IMR-90 (cell line): ENCODE data around the gene B3GAT1. TPM values are rescaled to one million over a fixed set of nuclear protein-coding genes. Genes with fewer than 3 reads are reported as not detected.

Experiments used
- ATAC-seq: fragments of 200-7000 bp; cut with Tn5 transposase; 2 replicates; pipeline ENCODE4 v1.9.1; 2020; ENCODE audit warnings: low read depth, mild to moderate bottlenecking, moderate library complexity
- BruUV-seq: library from RNA; stranded (reverse); fragments of 400-500 nt; replicated peaks from 2 replicates; lab custom pipeline; 2021; lab: Mats Ljungman, UMichigan
- CTCF ChIA-PET: fragments of 300-600 bp; formaldehyde crosslinking; extraction: SDS; loops from one replicate; lab custom pipeline; 2021; ENCODE audit warnings: antibody characterized with exemption; lab: Yijun Ruan, JAX
- POLR2A ChIA-PET: fragments of 300-600 bp; sonication (Branson Sonifier 250); formaldehyde crosslinking; loops from one replicate; lab custom pipeline; 2022; ENCODE audit warnings: antibody characterized with exemption; ENCODE audit not compliant: unreplicated experiment; lab: Charles Lee
- DNase-seq: peaks from one replicate; pipeline ENCODE4 v3.0.0; 2013
- H2AFZ ChIP-seq: replicated peaks from 2 replicates; pipeline ENCODE3; 2013; ENCODE audit warnings: low read length, mild to moderate bottlenecking; ENCODE audit not compliant: poor library complexity
- H2AK5ac ChIP-seq: 2 replicates; pipeline ENCODE4 v1.6.1; 2013; ENCODE audit warnings: low read depth, low read length, inconsistent platforms
- H2AK9ac ChIP-seq: replicated peaks from 2 replicates; pipeline ENCODE3; 2013; ENCODE audit warnings: mild to moderate bottlenecking, low read depth, low read length, moderate library complexity; ENCODE audit not compliant: poor library complexity
- H2BK120ac ChIP-seq: 2 replicates; pipeline ENCODE4 v1.6.1; 2013; ENCODE audit warnings: low read depth, low read length, inconsistent platforms
- H2BK15ac ChIP-seq: 3 replicates; pipeline ENCODE4 v1.6.1; 2013; ENCODE audit warnings: low read depth, low read length, inconsistent platforms
- H2BK20ac ChIP-seq: 2 replicates; pipeline ENCODE4 v1.6.1; 2013; ENCODE audit warnings: low read depth, mild to moderate bottlenecking, inconsistent platforms, low read length, moderate library complexity
- H2BK5ac ChIP-seq: 2 replicates; pipeline ENCODE4 v1.6.1; 2013; ENCODE audit warnings: mild to moderate bottlenecking, low read depth, low read length, inconsistent platforms; ENCODE audit not compliant: poor library complexity, severe bottlenecking
- H3K14ac ChIP-seq: replicated peaks from 2 replicates; pipeline ENCODE4 v1.6.1; 2013; ENCODE audit warnings: low read depth, low read length, inconsistent platforms
- H3K18ac ChIP-seq: 2 replicates; pipeline ENCODE4 v1.6.1; 2013; ENCODE audit warnings: low read depth, low read length, control low read depth
- H3K23ac ChIP-seq: 2 replicates; pipeline ENCODE4 v1.6.1; 2013; ENCODE audit warnings: low read depth, low read length, inconsistent platforms
- H3K27ac ChIP-seq: 2 replicates; pipeline ENCODE4 v1.5.1; 2013; ENCODE audit warnings: mild to moderate bottlenecking, control low read depth, low read length; ENCODE audit not compliant: insufficient read depth
- H3K27me3 ChIP-seq: 2 replicates; pipeline ENCODE4 v1.6.1; 2013; ENCODE audit warnings: low read length; ENCODE audit not compliant: control insufficient read depth, insufficient read depth
- H3K36me3 ChIP-seq: 2 replicates; pipeline ENCODE4 v1.6.1; 2013; ENCODE audit warnings: low read length, mixed read lengths; ENCODE audit not compliant: control insufficient read depth, insufficient read depth
- H3K4ac ChIP-seq: 2 replicates; pipeline ENCODE4 v1.6.1; 2013; ENCODE audit warnings: low read depth, low read length, inconsistent platforms
- H3K4me1 ChIP-seq: 2 replicates; pipeline ENCODE4 v1.6.1; 2013; ENCODE audit warnings: low read length, mixed read lengths; ENCODE audit not compliant: control insufficient read depth, insufficient read depth
- H3K4me2 ChIP-seq: 2 replicates; pipeline ENCODE4 v1.6.1; 2013; ENCODE audit warnings: low read depth, mild to moderate bottlenecking, control low read depth, low read length, moderate library complexity
- H3K4me3 ChIP-seq: 2 replicates; pipeline ENCODE4 v1.5.1; 2013; ENCODE audit warnings: low read depth, mild to moderate bottlenecking, control low read depth, low read length, moderate library complexity; ENCODE audit not compliant: insufficient read depth
- H3K56ac ChIP-seq: 2 replicates; pipeline ENCODE4 v1.6.1; 2013; ENCODE audit warnings: low read length, inconsistent platforms; ENCODE audit not compliant: insufficient read depth; ENCODE audit errors: extremely low read depth
- H3K79me1 ChIP-seq, 2 experiments: 2 replicates each; pipeline ENCODE4 v1.6.1; 2013; ENCODE audit warnings: low read length in 2 of 2, inconsistent platforms in 1 of 2, low read depth in 1 of 2
- H3K9ac ChIP-seq: 2 replicates; pipeline ENCODE4 v1.6.1; 2013; ENCODE audit warnings: low read depth, low read length, control low read depth
- H3K9me1 ChIP-seq: 2 replicates; pipeline ENCODE4 v1.6.1; 2013; ENCODE audit warnings: low read length, inconsistent platforms; ENCODE audit not compliant: insufficient read depth
- H3K9me3 ChIP-seq: 2 replicates; pipeline ENCODE4 v1.6.1; 2013; ENCODE audit warnings: low read length; ENCODE audit not compliant: control insufficient read depth, insufficient read depth
- H4K20me1 ChIP-seq: 2 replicates; pipeline ENCODE4 v1.6.1; 2013; ENCODE audit warnings: low read length, inconsistent platforms; ENCODE audit not compliant: insufficient read depth
- H4K5ac ChIP-seq: 2 replicates; pipeline ENCODE4 v1.6.1; 2013; ENCODE audit warnings: mild to moderate bottlenecking, low read depth, low read length, control low read depth
- H4K8ac ChIP-seq, 2 experiments: 2 replicates each; pipeline ENCODE4 v1.6.1; 2013; ENCODE audit warnings: low read depth in 2 of 2, low read length in 2 of 2, control low read depth in 1 of 2, inconsistent platforms in 1 of 2
- H4K91ac ChIP-seq: 2 replicates; pipeline ENCODE4 v1.6.1; 2013; ENCODE audit warnings: low read depth, low read length, inconsistent platforms; ENCODE audit not compliant: insufficient read depth
- BHLHE40 ChIP-seq: fragments of 150-350 bp; IDR thresholded peaks from 2 replicates; pipeline ENCODE4 v1.6.1; 2016; ENCODE audit warnings: mild to moderate bottlenecking, low read depth, low read length
- CEBPB ChIP-seq: IDR thresholded peaks from 2 replicates; pipeline ENCODE4 v1.6.1; 2012; ENCODE audit warnings: low read depth, low read length, improper control_type of control experiment
- CHD1 ChIP-seq: IDR thresholded peaks from 2 replicates; pipeline ENCODE4 v1.6.1; 2012; ENCODE audit warnings: low read depth, low read length, improper control_type of control experiment
- CTCF ChIP-seq: conservative IDR thresholded peaks from 2 replicates; pipeline ENCODE4 v1.5.1; 2012; ENCODE audit warnings: mild to moderate bottlenecking, low read depth, low read length, improper control_type of control experiment
- FOS ChIP-seq: fragments of 150-350 bp; IDR thresholded peaks from 2 replicates; pipeline ENCODE4 v1.6.1; 2016; ENCODE audit warnings: low read depth, low read length
- MAFK ChIP-seq: IDR thresholded peaks from 2 replicates; pipeline ENCODE4 v1.6.1; 2012; ENCODE audit warnings: low read depth, low read length, improper control_type of control experiment
- MAZ ChIP-seq: IDR thresholded peaks from 2 replicates; pipeline ENCODE4 v1.6.1; 2012; ENCODE audit warnings: low read depth, mild to moderate bottlenecking, low read length, improper control_type of control experiment, moderate library complexity, borderline replicate concordance
- MXI1 ChIP-seq: IDR thresholded peaks from 2 replicates; pipeline ENCODE4 v1.6.1; 2012; ENCODE audit warnings: low read depth, mild to moderate bottlenecking, low read length, moderate library complexity, borderline replicate concordance
- NFE2L2 ChIP-seq: fragments of 150-350 bp; IDR thresholded peaks from 2 replicates; pipeline ENCODE4 v1.6.1; 2016; ENCODE audit warnings: low read depth, mild to moderate bottlenecking, low read length
- POLR2A ChIP-seq: IDR thresholded peaks from 2 replicates; pipeline ENCODE4 v1.6.1; 2012; ENCODE audit warnings: mild to moderate bottlenecking, low read depth, low read length
- RAD21 ChIP-seq: IDR thresholded peaks from 2 replicates; pipeline ENCODE4 v1.6.1; 2012; ENCODE audit warnings: low read length, improper control_type of control experiment
- RCOR1 ChIP-seq: IDR thresholded peaks from 2 replicates; pipeline ENCODE4 v1.6.1; 2012; ENCODE audit warnings: mild to moderate bottlenecking, low read length, improper control_type of control experiment; ENCODE audit not compliant: insufficient replicate concordance
- RFX5 ChIP-seq: IDR thresholded peaks from 2 replicates; pipeline ENCODE4 v1.8.0; 2012; ENCODE audit warnings: low read depth, mild to moderate bottlenecking, low read length, moderate library complexity
- SMC3 ChIP-seq: fragments of 150-350 bp; IDR thresholded peaks from 2 replicates; pipeline ENCODE4 v1.6.1; 2016; ENCODE audit warnings: low read depth, mild to moderate bottlenecking, antibody characterized with exemption, low read length, moderate library complexity
- WGBS, 2 experiments: methylation state at CpG; one replicate each; pipeline versions ENCODE4 v1.1.5 to v1.1.7; 2013; ENCODE audit warnings: missing lambda C conversion rate in 2 of 2; ENCODE audit not compliant: insufficient read length in 1 of 2; ENCODE audit errors: extremely low coverage in 2 of 2; 5-methylcytosine and 5-hydroxymethylcytosine counted together
- dilution Hi-C: fragments of 300-500 bp; cut with HindIII; formaldehyde crosslinking; loops from one replicate; pipeline ENCODE4 v1.14.3; 2018; ENCODE audit warnings: low sequenced_read_pairs; ENCODE audit not compliant: unreplicated experiment
- in situ Hi-C: fragments of 300-500 bp; cut with MboI; formaldehyde crosslinking; loops from 3 replicates; pipeline ENCODE4 v1.14.3; 2019; ENCODE audit warnings: low sequenced_read_pairs, inconsistent platforms, mixed read lengths
- intact Hi-C: fragments of 100-400 bp; cut with micrococcal nuclease; formaldehyde crosslinking; loops from 2 replicates; pipeline ENCODE4 v1.10.0; 2022
- polyA plus RNA-seq, 3 experiments: library from polyadenylated mRNA; depleted of rRNA; stranded (reverse); fragments of >200 nt; gene quantifications; 2 replicates each; pipeline ENCODE4 v1.2.3, GENCODE V29; 2012; ENCODE audit warnings: low replicate concordance in 1 of 3
- total RNA-seq: library from RNA; depleted of rRNA; stranded (reverse); fragments of >200 nt; gene quantifications from 2 replicates; pipeline ENCODE4 v1.2.3, GENCODE V29; 2012
- TF ChIP-seq, protein P1 (sequence below): fragments of 150-350 bp; IDR thresholded peaks from 2 replicates; pipeline ENCODE4 v1.6.1; 2017; ENCODE audit warnings: mild to moderate bottlenecking, antibody characterized with exemption, low read length, low read depth
- TF ChIP-seq, protein P2 (sequence below): fragments of 150-350 bp; IDR thresholded peaks from 2 replicates; pipeline ENCODE4 v1.6.1; 2016; ENCODE audit warnings: low read depth, mild to moderate bottlenecking, low read length, moderate library complexity, borderline replicate concordance

Gene B3GAT1
- total and polyA plus RNA-seq, 2 of the 4 experiments (the other 2 are of a cell fraction): not detected

- H2BK15ac ChIP-seq: no peak overlapping the region
- intact Hi-C loops: no loop called here
- no peak overlapping the region for H3K4ac ChIP-seq
- no CpG with 5 or more reads among the region's 13 CpGs for WGBS, 2 experiments
- H3K27ac ChIP-seq: no peak overlapping the region
- ChIA-PET CTCF (no interaction called here), POLR2A (no interaction called here)
- H4K5ac ChIP-seq: no peak overlapping the region
- H3K18ac ChIP-seq: no peak overlapping the region
- no peak overlapping the region for H2AK9ac ChIP-seq
- no peak overlapping the region for H2BK20ac ChIP-seq
- ATAC-seq: no peak
- no peaks in the 10 kb centered on the region for H3K9me1 ChIP-seq
- TF ChIP-seq CEBPB: no peak
- no peak for TF ChIP-seq BHLHE40
- TF ChIP-seq, protein P1, sequence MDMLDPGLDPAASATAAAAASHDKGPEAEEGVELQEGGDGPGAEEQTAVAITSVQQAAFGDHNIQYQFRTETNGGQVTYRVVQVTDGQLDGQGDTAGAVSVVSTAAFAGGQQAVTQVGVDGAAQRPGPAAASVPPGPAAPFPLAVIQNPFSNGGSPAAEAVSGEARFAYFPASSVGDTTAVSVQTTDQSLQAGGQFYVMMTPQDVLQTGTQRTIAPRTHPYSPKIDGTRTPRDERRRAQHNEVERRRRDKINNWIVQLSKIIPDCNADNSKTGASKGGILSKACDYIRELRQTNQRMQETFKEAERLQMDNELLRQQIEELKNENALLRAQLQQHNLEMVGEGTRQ: no peak
- no peak for TF ChIP-seq CHD1
- no peak for TF ChIP-seq SMC3
- no peak for TF ChIP-seq MAFK
- TF ChIP-seq, protein P2, sequence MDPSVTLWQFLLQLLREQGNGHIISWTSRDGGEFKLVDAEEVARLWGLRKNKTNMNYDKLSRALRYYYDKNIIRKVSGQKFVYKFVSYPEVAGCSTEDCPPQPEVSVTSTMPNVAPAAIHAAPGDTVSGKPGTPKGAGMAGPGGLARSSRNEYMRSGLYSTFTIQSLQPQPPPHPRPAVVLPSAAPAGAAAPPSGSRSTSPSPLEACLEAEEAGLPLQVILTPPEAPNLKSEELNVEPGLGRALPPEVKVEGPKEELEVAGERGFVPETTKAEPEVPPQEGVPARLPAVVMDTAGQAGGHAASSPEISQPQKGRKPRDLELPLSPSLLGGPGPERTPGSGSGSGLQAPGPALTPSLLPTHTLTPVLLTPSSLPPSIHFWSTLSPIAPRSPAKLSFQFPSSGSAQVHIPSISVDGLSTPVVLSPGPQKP: no peak
- no peak for TF ChIP-seq RCOR1
- no peak for TF ChIP-seq RFX5
- TF ChIP-seq NFE2L2: no peak
- TF ChIP-seq RAD21: no peak
- TF ChIP-seq MXI1: no peak
- no peak for TF ChIP-seq POLR2A
- no peak for TF ChIP-seq MAZ
- no peak for TF ChIP-seq FOS
- no peak for TF ChIP-seq CTCF
- no peaks in the 10 kb centered on the region for H3K79me1 ChIP-seq
- BruUV-seq: no TSS peak
- H3K56ac ChIP-seq: no peak overlapping the region
- no peak overlapping the region for H2AFZ ChIP-seq
- H3K4me1 ChIP-seq: no peaks in the 10 kb centered on the region
- H4K20me1 ChIP-seq: no peaks in the 10 kb centered on the region
- H2BK120ac ChIP-seq: no peak overlapping the region
- no peak for DNase-seq
- H3K23ac ChIP-seq: no peak overlapping the region
- no peaks in the 10 kb centered on the region for H3K27me3 ChIP-seq
- dilution Hi-C loops: no loop called here
- no peaks in the 10 kb centered on the region for H3K36me3 ChIP-seq
- no peak overlapping the region for H4K8ac ChIP-seq
- no peak overlapping the region for H4K91ac ChIP-seq
- no peak overlapping the region for H3K9ac ChIP-seq
- in situ Hi-C loops: no loop called here
- no peak overlapping the region for H3K4me3 ChIP-seq
- no peak overlapping the region for H2BK5ac ChIP-seq
- H3K9me3 ChIP-seq: peaks cover 48% of the 10 kb centered on the region
- H3K14ac ChIP-seq: no peak overlapping the region
- H2AK5ac ChIP-seq: no peak overlapping the region
- H3K4me2 ChIP-seq: no peak overlapping the region
These were observed 20.4 kb downstream of the B3GAT1 start for GRCh38 chr11:134391656-134392055.
